ENCODE results near the gene CEACAM21. TPM values are rescaled to one million over a fixed set of nuclear protein-coding genes. Genes with fewer than 3 reads are reported as not detected.

Gene CEACAM21
- total RNA-seq, 8 experiments from 2014 or later = 0.14 to 1.3 TPM; not detected in 6

DNA sequence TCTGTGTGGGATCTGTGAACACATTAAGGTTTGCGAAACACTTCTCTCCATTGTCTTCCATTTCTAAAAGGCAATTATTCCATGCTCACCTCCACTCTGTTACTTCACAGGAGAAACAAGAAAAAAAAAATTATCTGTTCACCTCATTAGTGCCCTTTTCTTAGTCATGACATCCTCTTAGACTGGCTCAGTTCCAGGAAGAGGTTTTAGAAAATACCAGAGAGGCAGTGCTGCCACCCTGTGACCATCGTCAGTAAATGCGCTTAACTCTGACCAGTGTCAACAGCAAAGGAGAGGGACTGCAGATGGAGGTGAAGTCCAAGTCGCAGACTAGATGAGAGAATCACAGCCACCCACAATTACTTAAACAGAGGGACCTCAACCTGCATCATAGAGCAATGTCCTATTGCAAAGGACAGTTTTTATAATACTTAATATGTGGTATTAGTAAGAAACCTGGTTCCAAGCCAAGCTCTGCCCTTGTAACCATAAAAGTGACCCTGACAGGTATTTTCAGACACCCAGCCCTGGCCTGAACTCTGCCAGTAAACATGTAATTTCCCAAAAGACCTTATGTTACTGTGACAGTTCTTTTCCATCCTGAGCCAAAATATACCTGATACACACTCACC lies 19.4 kb downstream of the CEACAM21 start:
- Histone ChIP-seq H3K4me3 (no peak overlapping the region), H3K4me1 (replicated peaks in 1 of 2) (no peaks in the 10 kb centered on the region), H3K27ac (no peak overlapping the region)
- ATAC-seq (replicated peaks in 6 of 8) = peak in 5 of 8 experiments; percentile 31 to 83 (median 78)
- in situ Hi-C loops (cut with MboI; ENCODE audit: low pct_unique_long_range_greater_than_20kb in 2 of 9, low sequenced_read_pairs in 9 of 9, unreplicated experiment in 9 of 9) = no loop called here
- 0 to 92% (median 33%) methylated on average over 1 to 4 of the region's 4 CpGs; no CpG with 5 or more reads in 2 of the 10 experiments for WGBS, 10 experiments

- Histone ChIP-seq H3K27ac (no peak overlapping the region), H3K4me1 (replicated peaks in 1 of 2) (no peaks in the 10 kb centered on the region), H3K4me3 (no peak overlapping the region)
- ATAC-seq (replicated peaks in 6 of 8) = no peak
- 0 to 17% (median 0%) methylated on average over 1 of the region's 3 CpGs; no CpG with 5 or more reads in 6 of the 10 experiments for WGBS, 10 experiments
- in situ Hi-C loops (cut with MboI; ENCODE audit: low pct_unique_long_range_greater_than_20kb in 2 of 9, low sequenced_read_pairs in 9 of 9, unreplicated experiment in 9 of 9) = no loop called here
Observed at GRCh38 chr19:41595890-41596280, 19.9 kb downstream of the CEACAM21 start.

- peak; percentile 60 to 98 (median 69) for ATAC-seq (replicated peaks in 6 of 8)
- WGBS, 10 experiments = 0 to 100% (median 11%) methylated on average over 1 to 10 of the region's 10 CpGs; no CpG with 5 or more reads in 2 of the 10 experiments
- no peaks in the 10 kb centered on the region for H3K4me1 ChIP-seq (replicated peaks in 1 of 2)
- in situ Hi-C loops (cut with MboI; ENCODE audit: low pct_unique_long_range_greater_than_20kb in 2 of 9, low sequenced_read_pairs in 9 of 9, unreplicated experiment in 9 of 9) = no loop called here
- H3K27ac ChIP-seq = no peak overlapping the region
- no peak overlapping the region for H3K4me3 ChIP-seq
Observed at GRCh38 chr19:41597600-41598041, 21.7 kb downstream of the CEACAM21 start.

GRCh38 chr19:41599175-41599966 lies 23.4 kb downstream of the CEACAM21 start:
- ATAC-seq (replicated peaks in 6 of 8) = no peak
- no peak overlapping the region for H3K4me3 ChIP-seq
- 17 to 40% (median 23%) methylated on average over 1 to 5 of the region's 6 CpGs; no CpG with 5 or more reads in 1 of the 10 experiments for WGBS, 10 experiments
- H3K27ac ChIP-seq = no peak overlapping the region
- in situ Hi-C loops (cut with MboI; ENCODE audit: low pct_unique_long_range_greater_than_20kb in 2 of 9, low sequenced_read_pairs in 9 of 9, unreplicated experiment in 9 of 9) = no loop called here
- H3K4me1 ChIP-seq (replicated peaks in 1 of 2) = no peaks in the 10 kb centered on the region

- no peaks in the 10 kb centered on the region for H3K4me1 ChIP-seq (replicated peaks in 1 of 2)
- no peak overlapping the region for H3K27ac ChIP-seq
- 0 to 38% (median 11%) methylated on average over 1 to 4 of the region's 4 CpGs; no CpG with 5 or more reads in 6 of the 10 experiments for WGBS, 10 experiments
- no peak overlapping the region for H3K4me3 ChIP-seq
- ATAC-seq (replicated peaks in 6 of 8) = no peak
- in situ Hi-C loops (cut with MboI; ENCODE audit: low pct_unique_long_range_greater_than_20kb in 2 of 9, low sequenced_read_pairs in 9 of 9, unreplicated experiment in 9 of 9) = no loop called here
Observed at GRCh38 chr19:41601771-41602170, 25.8 kb downstream of the CEACAM21 start.

DNA sequence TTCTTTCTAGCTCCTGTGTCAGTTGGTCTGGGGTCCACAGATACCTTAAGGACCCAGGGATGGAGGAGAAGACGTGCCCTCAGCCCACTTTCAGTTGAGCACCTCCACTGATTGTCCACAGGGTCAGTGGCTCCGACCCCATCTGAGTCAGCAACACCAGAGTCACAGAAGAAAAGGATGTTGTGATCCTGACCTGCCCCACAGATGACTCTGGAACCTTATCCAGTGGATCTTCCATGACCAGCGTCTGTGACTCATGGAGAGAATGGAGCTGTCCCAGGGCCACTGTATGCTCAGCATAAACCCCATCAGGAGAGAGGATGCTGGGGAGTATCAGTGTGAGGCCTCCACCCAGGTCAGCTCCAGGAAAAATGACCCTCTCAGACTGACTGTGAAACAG lies 28.9 kb downstream of the CEACAM21 start:
- in situ Hi-C loops (cut with MboI; ENCODE audit: low pct_unique_long_range_greater_than_20kb in 2 of 9, low sequenced_read_pairs in 9 of 9, unreplicated experiment in 9 of 9) = no loop called here
- H3K4me3 ChIP-seq = no peak overlapping the region
- ATAC-seq (replicated peaks in 6 of 8) = no peak
- WGBS, 10 experiments = 0 to 57% (median 0%) methylated on average over 1 to 3 of the region's 3 CpGs; no CpG with 5 or more reads in 5 of the 10 experiments
- H3K4me1 ChIP-seq (replicated peaks in 1 of 2) = no peaks in the 10 kb centered on the region
- no peak overlapping the region for H3K27ac ChIP-seq

GRCh38 chr19:41606215-41606837 lies 30.4 kb downstream of the CEACAM21 start:
- no peaks in the 10 kb centered on the region for H3K4me1 ChIP-seq (replicated peaks in 1 of 2)
- in situ Hi-C loops (cut with MboI; ENCODE audit: low pct_unique_long_range_greater_than_20kb in 2 of 9, low sequenced_read_pairs in 9 of 9, unreplicated experiment in 9 of 9) = no loop called here
- no peak overlapping the region for H3K4me3 ChIP-seq
- ATAC-seq (replicated peaks in 6 of 8) = no peak
- H3K27ac ChIP-seq = no peak overlapping the region
- WGBS, 10 experiments = 0 to 60% (median 15%) methylated on average over 1 to 2 of the region's 5 CpGs; no CpG with 5 or more reads in 4 of the 10 experiments

GRCh38 chr19:41607668-41608067 lies 31.7 kb downstream of the CEACAM21 start:
- Histone ChIP-seq H3K27ac (no peak overlapping the region), H3K4me3 (no peak overlapping the region), H3K4me1 (replicated peaks in 1 of 2) (no peaks in the 10 kb centered on the region)
- in situ Hi-C loops (cut with MboI; ENCODE audit: low pct_unique_long_range_greater_than_20kb in 2 of 9, low sequenced_read_pairs in 9 of 9, unreplicated experiment in 9 of 9) = no loop called here
- ATAC-seq (replicated peaks in 6 of 8) = no peak
- 0 to 62% (median 20%) methylated on average over 1 of the region's 1 CpG; no CpG with 5 or more reads in 2 of the 10 experiments for WGBS, 10 experiments

DNA sequence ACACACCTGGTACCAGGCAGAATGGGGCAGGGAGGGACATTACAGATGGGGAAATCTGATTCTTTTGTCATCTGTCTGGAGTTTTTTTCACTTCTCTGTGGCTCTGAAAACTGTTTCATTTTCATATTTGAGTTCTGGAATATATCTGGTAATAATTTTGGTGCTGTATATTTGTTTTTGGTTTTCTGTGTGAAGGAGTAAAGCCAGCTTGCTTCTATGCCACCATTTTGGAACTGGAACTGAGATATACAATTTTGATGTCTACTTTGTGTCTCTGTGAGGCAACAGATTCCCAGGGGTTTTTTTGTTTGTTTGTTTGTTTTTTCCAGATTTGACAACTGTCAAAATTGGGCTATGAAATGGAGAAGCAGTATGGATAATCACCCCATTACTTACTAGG lies 34.8 kb downstream of the CEACAM21 start:
- no peak for ATAC-seq (replicated peaks in 6 of 8)
- Histone ChIP-seq H3K27ac (no peak overlapping the region), H3K4me1 (replicated peaks in 1 of 2) (no peaks in the 10 kb centered on the region), H3K4me3 (no peak overlapping the region)
- in situ Hi-C loops (cut with MboI; ENCODE audit: low pct_unique_long_range_greater_than_20kb in 2 of 9, low sequenced_read_pairs in 9 of 9, unreplicated experiment in 9 of 9) = no loop called here

DNA sequence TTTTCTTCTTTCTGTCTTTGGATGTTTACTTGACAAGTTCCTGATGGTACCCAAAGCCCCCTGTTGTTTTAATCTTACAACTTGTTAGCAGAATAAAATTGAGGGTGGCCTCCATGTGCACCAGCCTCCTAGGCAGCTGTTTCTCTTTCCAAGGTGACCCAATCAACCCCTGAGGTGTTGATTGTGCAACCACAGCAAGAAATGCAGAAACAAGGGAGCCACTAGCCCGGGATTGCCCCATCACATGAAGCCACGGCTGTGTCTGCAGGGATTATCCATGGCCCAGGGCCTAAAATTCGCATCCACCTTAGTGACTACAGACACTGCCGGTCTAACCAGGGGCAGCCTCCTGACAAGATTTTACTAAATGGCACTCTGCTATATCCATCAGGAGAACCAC lies 36.5 kb downstream of the CEACAM21 start:
- no peaks in the 10 kb centered on the region for H3K4me1 ChIP-seq (replicated peaks in 1 of 2)
- H3K27ac ChIP-seq = no peak overlapping the region
- in situ Hi-C loops (cut with MboI; ENCODE audit: low pct_unique_long_range_greater_than_20kb in 2 of 9, low sequenced_read_pairs in 9 of 9, unreplicated experiment in 9 of 9) = no loop called here
- ATAC-seq (replicated peaks in 6 of 8) = no peak
- WGBS, 10 experiments = 0 to 70% (median 44%) methylated on average over 1 to 4 of the region's 4 CpGs; no CpG with 5 or more reads in 4 of the 10 experiments
- H3K4me3 ChIP-seq = no peak overlapping the region

- ATAC-seq (replicated peaks in 6 of 8) = no peak
- 0 to 50% (median 20%) methylated on average over 1 to 2 of the region's 4 CpGs; no CpG with 5 or more reads in 7 of the 10 experiments for WGBS, 10 experiments
- H3K27ac ChIP-seq = no peak overlapping the region
- H3K4me1 ChIP-seq (replicated peaks in 1 of 2) = no peaks in the 10 kb centered on the region
- no peak overlapping the region for H3K4me3 ChIP-seq
- in situ Hi-C loops (cut with MboI; ENCODE audit: low pct_unique_long_range_greater_than_20kb in 2 of 9, low sequenced_read_pairs in 9 of 9, unreplicated experiment in 9 of 9) = no loop called here
Observed at GRCh38 chr19:41615207-41615606, 39.2 kb downstream of the CEACAM21 start.

GRCh38 chr19:41616792-41617621 lies 41.0 kb downstream of the CEACAM21 start:
- in situ Hi-C loops (cut with MboI; ENCODE audit: low pct_unique_long_range_greater_than_20kb in 2 of 9, low sequenced_read_pairs in 9 of 9, unreplicated experiment in 9 of 9) = no loop called here
- ATAC-seq (replicated peaks in 6 of 8) = peak in 3 of 8 experiments; percentile 33 to 50 (median 47)
- WGBS, 10 experiments = 0 to 83% (median 0%) methylated on average over 1 to 4 of the region's 9 CpGs; no CpG with 5 or more reads in 3 of the 10 experiments

More at GRCh38 chr19:41616792-41617621, 41.0 kb downstream of the CEACAM21 start:
- H3K4me3 ChIP-seq = no peak overlapping the region
- H3K4me1 ChIP-seq (replicated peaks in 1 of 2) = no peaks in the 10 kb centered on the region
- H3K27ac ChIP-seq = no peak overlapping the region
